Natural killer cell treated with Interleukin-12 subunit alpha and Interleukin-12 subunit beta and Interleukin-15 and Interleukin-18, amount 100 ng/mL, for 72 hours (primary cell): Measurements from ENCODE around the gene MINDY1. TPM values are rescaled to one million over a fixed set of nuclear protein-coding genes. Genes with fewer than 3 reads are reported as not detected.

Source experiments
- ATAC-seq, 2 donors: fragments of 150-1000 bp; cut with Tn5 transposase in 1 of 2; sonication (Bioruptor Pico), chemical (Tn5 transposase) in 1 of 2; 2 replicates each; pipeline ENCODE4 v1.10.0; 2021
- DNase-seq: peaks from one replicate; pipeline ENCODE4 v3.0.0; 2022; ENCODE audit warnings: low spot score
- H3K27ac Mint-ChIP-seq, 2 donors: 1 replicate in 1 of 2; 2 replicates in 1 of 2; pipeline ENCODE4 v1.8.0; 2022; ENCODE audit warnings: mixed read lengths in 2 of 2, mild to moderate bottlenecking in 1 of 2, moderate library complexity in 1 of 2
- H3K27me3 Mint-ChIP-seq, 2 donors: 1 replicate in 1 of 2; 2 replicates in 1 of 2; pipeline ENCODE4 v1.8.0; 2022; ENCODE audit warnings: mixed read lengths in 2 of 2
- H3K36me3 Mint-ChIP-seq: one replicate; pipeline ENCODE4 v1.8.0; 2022; ENCODE audit warnings: mixed read lengths
- H3K4me1 Mint-ChIP-seq, 2 donors: 1 replicate in 1 of 2; 2 replicates in 1 of 2; pipeline ENCODE4 v1.8.0; 2022; ENCODE audit warnings: low read depth in 2 of 2, mixed read lengths in 2 of 2, mild to moderate bottlenecking in 1 of 2
- H3K4me3 Mint-ChIP-seq: one replicate; pipeline ENCODE4 v1.8.0; 2022; ENCODE audit warnings: mixed read lengths
- H3K9me3 Mint-ChIP-seq: 2 replicates; pipeline ENCODE4 v1.8.0; 2022; ENCODE audit warnings: mixed read lengths
- total RNA-seq, 2 donors: library from RNA; stranded (reverse); gene quantifications; one replicate each; pipeline ENCODE4 v1.2.3, GENCODE V29; 2022

MINDY1 gene, protein sequence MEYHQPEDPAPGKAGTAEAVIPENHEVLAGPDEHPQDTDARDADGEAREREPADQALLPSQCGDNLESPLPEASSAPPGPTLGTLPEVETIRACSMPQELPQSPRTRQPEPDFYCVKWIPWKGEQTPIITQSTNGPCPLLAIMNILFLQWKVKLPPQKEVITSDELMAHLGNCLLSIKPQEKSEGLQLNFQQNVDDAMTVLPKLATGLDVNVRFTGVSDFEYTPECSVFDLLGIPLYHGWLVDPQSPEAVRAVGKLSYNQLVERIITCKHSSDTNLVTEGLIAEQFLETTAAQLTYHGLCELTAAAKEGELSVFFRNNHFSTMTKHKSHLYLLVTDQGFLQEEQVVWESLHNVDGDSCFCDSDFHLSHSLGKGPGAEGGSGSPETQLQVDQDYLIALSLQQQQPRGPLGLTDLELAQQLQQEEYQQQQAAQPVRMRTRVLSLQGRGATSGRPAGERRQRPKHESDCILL
- total RNA-seq = 10 to 100 TPM; 17.1 to 39.0 TPM

DNA sequence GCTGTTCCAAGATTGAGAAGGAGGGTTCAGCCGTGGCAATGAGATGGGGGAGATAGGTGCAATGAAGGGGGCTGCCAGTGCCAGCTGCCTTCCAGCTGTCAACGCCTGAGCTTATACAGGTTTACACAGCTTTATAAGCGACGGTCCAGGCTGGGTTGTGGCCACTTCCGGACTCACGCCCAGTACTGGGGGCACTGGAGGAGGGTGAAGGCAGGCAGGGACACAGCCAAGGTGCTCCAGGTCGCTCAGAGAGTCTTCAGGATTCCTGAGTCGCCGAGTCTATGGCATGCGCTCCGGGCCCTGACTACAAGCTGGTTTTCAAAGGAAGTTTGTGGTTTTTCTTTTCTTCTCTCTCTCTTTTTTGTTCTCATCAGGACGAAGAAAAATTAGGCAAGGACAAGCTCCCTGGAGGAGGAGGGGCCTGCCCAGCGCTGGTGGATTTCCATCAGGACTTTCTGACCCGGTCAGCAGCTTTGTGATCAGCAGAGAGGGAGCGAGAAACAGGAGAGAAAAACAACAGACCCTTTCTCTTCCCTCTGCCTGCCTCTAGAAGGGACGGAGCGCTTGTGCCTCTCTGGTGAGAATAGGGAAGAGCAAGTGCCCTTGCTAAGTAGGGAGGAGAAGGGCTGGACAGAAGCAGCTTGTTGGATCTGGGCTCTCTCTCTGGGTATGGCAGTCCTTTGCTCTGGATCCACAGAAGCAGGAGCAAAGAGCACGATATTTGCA lies at the start of gene MINDY1:
MINDY1 (minus strand) TSS at position 576 of the 726 bp plus-strand sequence. CDS start 4,285 bp downstream, outside the sequence.
- peaks cover 52 to 61% of the 10 kb centered on the region in 2 donors for H3K4me1 Mint-ChIP-seq
- H3K4me3 Mint-ChIP-seq = peak within 1 kb of the TSS; percentile 87
- no peaks in the 10 kb centered on the region for H3K9me3 Mint-ChIP-seq
- no peaks in the 10 kb centered on the region for H3K27me3 Mint-ChIP-seq
- DNase-seq (peak; percentile 62), ATAC-seq (peak; percentile 37 to 46)
- H3K27ac Mint-ChIP-seq = peak within 1 kb of the TSS; percentile 80 to 93
- no peaks in the 10 kb centered on the region for H3K36me3 Mint-ChIP-seq

DNA sequence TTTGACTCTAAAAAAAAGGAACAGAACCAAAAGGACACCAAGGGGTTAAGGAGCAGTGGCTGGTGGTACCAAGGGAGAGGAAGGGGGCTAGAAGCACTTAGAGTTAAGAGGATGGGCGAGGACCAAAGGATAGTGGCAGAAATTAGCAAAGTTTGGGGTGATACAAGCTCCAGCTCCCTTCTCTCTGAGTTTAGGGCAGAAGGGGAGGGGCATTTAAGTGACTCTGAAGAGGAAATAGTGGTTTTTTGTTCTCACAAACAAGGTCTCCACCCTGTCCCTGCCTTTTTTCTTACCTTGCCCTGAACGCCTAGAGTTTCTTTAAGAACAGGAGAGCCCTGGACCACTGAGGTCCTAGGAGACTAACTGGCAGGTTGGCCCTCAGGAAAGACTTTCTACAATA lies 49.4 kb upstream of the MINDY1 start:
- H3K27ac Mint-ChIP-seq = peak overlapping the region; percentile 97 to 99
- H3K9me3 Mint-ChIP-seq = no peaks in the 10 kb centered on the region
- H3K4me3 Mint-ChIP-seq = peak overlapping the region; percentile 94
- H3K27me3 Mint-ChIP-seq = no peaks in the 10 kb centered on the region
- ATAC-seq = no peak
- DNase-seq = no peak
- H3K4me1 Mint-ChIP-seq = peaks cover 65 to 76% of the 10 kb centered on the region in 2 donors
- peaks cover 51% of the 10 kb centered on the region for H3K36me3 Mint-ChIP-seq

DNA sequence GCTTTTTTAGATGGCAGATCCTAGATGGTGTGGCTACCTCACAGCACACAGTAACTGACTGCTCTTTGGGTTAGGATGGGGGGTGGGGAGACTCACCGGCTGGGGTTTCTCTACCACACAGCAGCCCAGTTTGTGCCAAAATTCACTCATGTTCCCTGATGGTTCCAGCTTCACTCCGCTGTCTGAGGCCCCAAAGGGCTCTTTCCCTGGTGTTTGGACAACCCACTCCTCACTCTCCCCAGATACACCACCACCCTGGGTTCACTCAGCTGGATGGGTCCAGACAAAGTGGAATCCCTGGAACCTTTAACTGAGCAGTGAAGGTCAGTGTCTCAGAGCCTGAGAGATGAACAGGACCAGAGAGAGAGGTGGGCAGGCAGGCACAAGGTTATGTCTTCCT lies 48.9 kb upstream of the MINDY1 start:
- H3K27ac Mint-ChIP-seq = peak overlapping the region; percentile 97 to 99
- peaks cover 62 to 70% of the 10 kb centered on the region in 2 donors for H3K4me1 Mint-ChIP-seq
- peaks cover 51% of the 10 kb centered on the region for H3K36me3 Mint-ChIP-seq
- no peaks in the 10 kb centered on the region for H3K9me3 Mint-ChIP-seq
- H3K27me3 Mint-ChIP-seq = no peaks in the 10 kb centered on the region
- H3K4me3 Mint-ChIP-seq = peak overlapping the region; percentile 94
- ATAC-seq (no peak), DNase-seq (no peak)

DNA sequence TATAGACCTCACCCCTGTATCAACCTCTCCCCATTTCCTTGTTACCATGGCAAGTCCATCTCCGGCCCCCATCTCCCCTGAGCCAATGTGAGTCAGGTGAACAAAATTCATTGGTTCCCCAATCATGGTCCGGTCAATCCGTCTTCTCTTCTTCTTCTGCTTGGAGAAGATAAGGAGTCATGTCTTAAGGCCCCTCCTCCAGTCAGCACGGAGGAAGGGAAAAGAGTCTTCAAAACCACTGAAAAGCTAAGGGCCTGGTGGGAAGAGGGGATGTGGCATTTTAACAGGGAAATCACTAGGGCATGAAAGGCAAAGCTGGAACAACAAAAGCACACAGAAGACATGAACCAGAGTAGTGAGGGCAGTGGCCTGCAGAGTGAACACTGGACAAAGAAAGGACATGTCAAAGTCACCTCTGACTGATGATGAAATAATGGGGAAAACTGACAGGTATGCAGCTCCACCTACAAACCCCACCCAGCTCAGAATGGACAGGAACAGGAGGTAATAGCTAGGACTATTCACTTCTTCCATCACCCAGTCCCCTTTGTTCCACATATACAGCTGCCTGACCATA lies 48.4 kb upstream of the MINDY1 start:
- DNase-seq = no peak
- Mint-ChIP-seq H3K4me1 (peaks cover 60 to 65% of the 10 kb centered on the region in 2 donors), H3K4me3 (peak overlapping the region; percentile 94), H3K9me3 (no peaks in the 10 kb centered on the region), H3K36me3 (peaks cover 51% of the 10 kb centered on the region), H3K27me3 (no peaks in the 10 kb centered on the region), H3K27ac (peak overlapping the region; percentile 97 to 99)
- ATAC-seq = no peak

DNA sequence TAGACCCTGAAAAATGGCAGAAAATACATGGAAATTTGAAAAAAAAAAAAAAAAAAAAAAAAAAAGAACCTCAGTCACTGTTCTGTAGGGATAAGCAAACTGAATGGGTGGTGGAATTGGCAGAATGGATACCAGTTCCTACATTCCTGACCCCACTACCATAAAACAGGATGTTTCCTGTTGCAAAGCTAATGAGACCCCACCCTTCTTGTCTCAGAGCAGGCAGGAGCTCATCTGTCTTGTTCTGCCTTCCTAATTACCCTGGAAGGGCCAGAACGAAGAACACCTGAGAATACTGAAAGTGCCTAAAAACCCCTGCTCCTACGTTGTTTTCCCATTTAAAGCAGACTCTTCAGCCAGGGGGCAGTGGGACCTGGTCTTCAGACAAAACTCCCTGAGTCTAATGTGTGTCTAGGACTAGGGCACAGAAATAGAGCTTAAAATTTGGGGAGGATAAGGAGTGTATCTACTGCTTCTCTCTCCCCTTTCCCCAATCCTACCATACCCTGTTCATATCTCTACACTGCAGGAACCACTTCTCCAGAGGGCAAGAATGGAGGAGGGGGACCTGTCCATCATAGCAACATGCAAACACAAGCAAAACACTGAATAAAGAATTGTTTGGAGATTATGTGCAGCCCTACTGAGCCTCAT lies 44.8 kb upstream of the MINDY1 start:
- H3K4me1 Mint-ChIP-seq = peaks cover 60 to 64% of the 10 kb centered on the region in 2 donors
- DNase-seq = no peak
- H3K36me3 Mint-ChIP-seq = peaks cover 25% of the 10 kb centered on the region
- H3K4me3 Mint-ChIP-seq = no peak overlapping the region
- ATAC-seq = no peak
- peak overlapping the region; percentile 26 to 77 for H3K27ac Mint-ChIP-seq
- no peaks in the 10 kb centered on the region for H3K9me3 Mint-ChIP-seq
- H3K27me3 Mint-ChIP-seq = no peaks in the 10 kb centered on the region

DNA sequence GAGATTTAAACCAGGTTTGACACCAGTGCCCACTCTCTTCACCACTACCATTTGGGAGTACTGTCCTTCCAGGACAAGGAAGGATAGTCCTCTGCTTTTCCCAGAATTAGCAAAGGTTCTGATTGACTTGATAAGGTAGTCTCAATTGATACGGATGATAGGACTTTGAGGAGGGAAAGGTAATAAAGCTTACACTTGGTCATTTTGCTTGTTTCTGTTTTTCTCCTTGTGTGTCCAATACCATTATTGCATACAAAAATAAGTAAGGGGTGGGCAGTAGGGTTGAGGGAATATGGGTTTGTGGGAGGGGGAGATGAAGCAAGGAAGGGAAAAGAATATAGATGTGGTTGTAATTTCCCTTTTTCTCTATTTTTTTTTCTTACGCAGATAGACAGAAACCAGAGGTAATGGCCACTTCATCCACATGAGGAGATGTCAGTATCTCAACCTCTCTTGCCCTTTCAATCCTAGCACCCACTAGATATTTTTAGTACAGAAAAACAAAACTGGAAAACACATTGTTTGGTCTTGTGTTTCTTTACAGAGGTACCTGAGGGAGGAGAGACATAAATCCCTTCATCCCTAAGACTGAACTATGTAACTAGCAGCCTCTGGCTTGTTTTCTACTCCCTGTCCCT lies 43.5 kb upstream of the MINDY1 start:
- Mint-ChIP-seq H3K9me3 (no peaks in the 10 kb centered on the region), H3K27me3 (no peaks in the 10 kb centered on the region), H3K4me3 (no peak overlapping the region), H3K4me1 (peaks cover 52 to 58% of the 10 kb centered on the region in 2 donors), H3K27ac (peak overlapping the region; percentile 26 to 94), H3K36me3 (peaks cover 20% of the 10 kb centered on the region)
- DNase-seq = no peak
- no peak for ATAC-seq

DNA sequence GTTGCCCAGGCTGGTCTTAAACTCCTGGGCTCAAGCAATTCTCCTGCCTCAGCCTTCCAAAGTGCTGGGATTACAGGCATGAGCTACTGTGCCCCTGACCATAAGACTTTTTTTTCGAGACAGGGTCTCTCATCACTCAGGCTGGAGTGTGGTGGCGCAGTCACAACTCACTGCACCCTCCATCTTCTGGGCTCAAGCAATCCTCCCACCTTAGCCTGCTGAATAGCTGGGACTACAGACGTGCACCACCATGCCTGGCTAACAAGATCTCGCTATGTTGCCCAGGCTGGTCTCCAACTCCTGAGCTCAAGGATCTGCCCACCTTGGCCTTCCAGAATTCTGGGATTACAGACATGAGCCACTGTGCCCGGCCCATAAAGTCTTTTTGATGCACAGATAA lies 42.8 kb upstream of the MINDY1 start:
- H3K9me3 Mint-ChIP-seq = no peaks in the 10 kb centered on the region
- no peak for ATAC-seq
- no peak overlapping the region for H3K4me3 Mint-ChIP-seq
- no peak for DNase-seq
- H3K4me1 Mint-ChIP-seq = peaks cover 45 to 52% of the 10 kb centered on the region in 2 donors
- H3K27ac Mint-ChIP-seq = peak overlapping the region; percentile 26 to 94
- peaks cover 13% of the 10 kb centered on the region for H3K36me3 Mint-ChIP-seq
- H3K27me3 Mint-ChIP-seq = no peaks in the 10 kb centered on the region

DNA sequence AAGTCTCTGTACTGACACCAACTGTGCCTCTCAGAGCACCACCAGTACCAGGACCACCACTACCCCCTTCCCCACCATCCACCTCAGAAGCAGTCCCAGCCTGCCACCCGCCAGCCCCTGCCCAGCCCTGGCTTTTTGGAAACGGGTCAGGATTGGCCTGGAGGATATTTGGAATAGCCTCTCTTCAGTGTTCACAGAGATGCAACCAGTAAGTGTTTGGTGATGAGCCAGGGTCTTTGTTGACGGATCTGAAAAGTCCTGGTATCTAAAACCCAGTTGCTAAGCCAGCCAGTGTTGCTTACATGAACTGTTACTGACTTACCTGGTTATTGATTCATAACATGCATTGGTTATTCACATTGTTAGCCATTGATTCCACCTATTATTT lies 41.9 kb upstream of the MINDY1 start:
- Mint-ChIP-seq H3K4me3 (peak overlapping the region; percentile 90), H3K4me1 (peaks cover 37 to 46% of the 10 kb centered on the region in 2 donors), H3K9me3 (no peaks in the 10 kb centered on the region), H3K27me3 (no peaks in the 10 kb centered on the region), H3K36me3 (peaks cover 9% of the 10 kb centered on the region), H3K27ac (peak overlapping the region; percentile 89 to 94)
- ATAC-seq (no peak), DNase-seq (no peak)

DNA sequence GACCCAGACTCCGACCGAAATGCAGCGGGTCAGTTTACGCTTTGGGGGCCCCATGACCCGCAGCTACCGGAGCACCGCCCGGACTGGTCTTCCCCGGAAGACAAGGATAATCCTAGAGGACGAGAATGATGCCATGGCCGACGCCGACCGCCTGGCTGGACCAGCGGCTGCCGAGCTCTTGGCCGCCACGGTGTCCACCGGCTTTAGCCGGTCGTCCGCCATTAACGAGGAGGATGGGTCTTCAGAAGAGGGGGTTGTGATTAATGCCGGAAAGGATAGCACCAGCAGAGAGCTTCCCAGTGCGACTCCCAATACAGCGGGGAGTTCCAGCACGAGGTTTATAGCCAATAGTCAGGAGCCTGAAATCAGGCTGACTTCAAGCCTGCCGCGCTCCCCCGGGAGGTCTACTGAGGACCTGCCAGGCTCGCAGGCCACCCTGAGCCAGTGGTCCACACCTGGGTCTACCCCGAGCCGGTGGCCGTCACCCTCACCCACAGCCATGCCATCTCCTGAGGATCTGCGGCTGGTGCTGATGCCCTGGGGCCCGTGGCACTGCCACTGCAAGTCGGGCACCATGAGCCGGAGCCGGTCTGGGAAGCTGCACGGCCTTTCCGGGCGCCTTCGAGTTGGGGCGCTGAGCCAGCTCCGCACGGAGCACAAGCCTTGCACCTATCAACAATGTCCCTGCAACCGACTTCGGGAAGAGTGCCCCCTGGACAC lies 41.4 kb upstream of the MINDY1 start:
- H3K4me3 Mint-ChIP-seq = peak overlapping the region; percentile 90
- peaks cover 37 to 44% of the 10 kb centered on the region in 2 donors for H3K4me1 Mint-ChIP-seq
- no peaks in the 10 kb centered on the region for H3K27me3 Mint-ChIP-seq
- ATAC-seq (peak; percentile 82 to 86), DNase-seq (peak; percentile 69)
- peak overlapping the region; percentile 89 to 94 for H3K27ac Mint-ChIP-seq
- H3K9me3 Mint-ChIP-seq = no peaks in the 10 kb centered on the region
- peaks cover 9% of the 10 kb centered on the region for H3K36me3 Mint-ChIP-seq

DNA sequence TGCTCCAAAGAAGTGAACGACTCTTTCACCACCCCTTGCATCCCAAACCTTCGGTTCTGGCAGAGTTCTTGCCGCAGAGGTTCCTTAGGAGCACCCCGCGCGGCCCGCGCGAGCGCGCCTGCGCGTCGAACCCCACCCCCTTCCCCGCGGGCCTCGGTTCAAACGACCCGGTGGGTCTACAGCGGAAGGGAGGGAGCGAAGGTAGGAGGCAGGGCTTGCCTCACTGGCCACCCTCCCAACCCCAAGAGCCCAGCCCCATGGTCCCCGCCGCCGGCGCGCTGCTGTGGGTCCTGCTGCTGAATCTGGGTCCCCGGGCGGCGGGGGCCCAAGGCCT lies 40.9 kb upstream of the MINDY1 start, which contains the start of gene C1orf56:
C1orf56 (plus strand) TSS at position 161 of the 334 bp plus-strand sequence; CDS start at position 258, 97 bp downstream.
- Mint-ChIP-seq H3K4me1 (peaks cover 36 to 42% of the 10 kb centered on the region in 2 donors), H3K27me3 (no peaks in the 10 kb centered on the region), H3K27ac (peak within 1 kb of the TSS; percentile 89 to 94), H3K9me3 (no peaks in the 10 kb centered on the region), H3K36me3 (peaks cover 9% of the 10 kb centered on the region), H3K4me3 (peak within 1 kb of the TSS; percentile 90)
- DNase-seq = peak; percentile 80
- peak; percentile 82 to 87 for ATAC-seq

DNA sequence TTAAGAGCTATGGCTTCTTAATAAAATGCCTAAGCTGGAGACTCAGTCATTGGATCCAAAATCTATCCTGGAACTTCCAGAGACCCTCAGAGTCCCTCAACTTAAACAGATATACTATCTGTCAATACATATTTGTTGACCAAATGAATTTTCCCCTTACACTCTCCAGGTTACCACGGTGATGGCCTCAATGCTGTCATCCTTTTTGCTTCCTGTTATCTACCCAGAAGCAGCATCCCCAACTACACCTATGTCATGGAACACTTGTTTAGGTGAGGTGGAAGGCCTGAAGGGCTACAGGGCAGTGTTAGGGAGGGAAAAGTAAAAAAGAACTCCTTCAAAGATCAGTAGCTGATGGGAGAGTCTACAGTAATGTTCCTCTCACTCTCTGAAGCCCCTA lies 36.5 kb upstream of the MINDY1 start:
- ATAC-seq (no peak), DNase-seq (no peak)
- no peaks in the 10 kb centered on the region for H3K27me3 Mint-ChIP-seq
- H3K27ac Mint-ChIP-seq = peak overlapping the region in 1 of 2 donors; percentile 10
- no peaks in the 10 kb centered on the region for H3K9me3 Mint-ChIP-seq
- H3K4me3 Mint-ChIP-seq = no peak overlapping the region
- peaks cover 16 to 17% of the 10 kb centered on the region in 2 donors for H3K4me1 Mint-ChIP-seq
- H3K36me3 Mint-ChIP-seq = peaks cover 6% of the 10 kb centered on the region

DNA sequence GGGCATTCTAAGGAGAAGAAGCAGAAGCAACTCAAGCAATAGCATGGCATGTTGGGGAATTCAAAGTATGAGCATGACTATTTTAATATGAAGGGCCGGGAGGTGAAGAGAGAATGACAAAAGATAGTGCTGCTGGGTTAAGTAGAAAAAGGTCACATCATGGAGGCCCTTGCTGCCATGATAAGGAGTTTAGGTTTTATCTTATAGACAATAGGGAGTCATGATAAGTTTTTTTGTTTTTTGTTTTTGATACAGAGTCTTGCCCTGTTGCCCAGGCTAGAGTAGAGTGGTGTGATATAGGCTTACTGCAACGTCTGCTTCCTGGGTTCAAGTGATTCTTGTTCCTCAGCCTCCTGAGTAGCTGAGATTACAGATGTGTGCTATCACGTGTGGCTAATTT lies 32.8 kb upstream of the MINDY1 start:
- DNase-seq (no peak), ATAC-seq (no peak)
- peaks cover 13% of the 10 kb centered on the region for H3K36me3 Mint-ChIP-seq
- no peak overlapping the region for H3K4me3 Mint-ChIP-seq
- peaks cover 0 to 2% of the 10 kb centered on the region in 2 donors for H3K4me1 Mint-ChIP-seq
- H3K27me3 Mint-ChIP-seq = no peaks in the 10 kb centered on the region
- H3K9me3 Mint-ChIP-seq = no peaks in the 10 kb centered on the region
- H3K27ac Mint-ChIP-seq = no peak overlapping the region
